ENCODE results near the gene TRAPPC6A.

Gene TRAPPC6A

DNA sequence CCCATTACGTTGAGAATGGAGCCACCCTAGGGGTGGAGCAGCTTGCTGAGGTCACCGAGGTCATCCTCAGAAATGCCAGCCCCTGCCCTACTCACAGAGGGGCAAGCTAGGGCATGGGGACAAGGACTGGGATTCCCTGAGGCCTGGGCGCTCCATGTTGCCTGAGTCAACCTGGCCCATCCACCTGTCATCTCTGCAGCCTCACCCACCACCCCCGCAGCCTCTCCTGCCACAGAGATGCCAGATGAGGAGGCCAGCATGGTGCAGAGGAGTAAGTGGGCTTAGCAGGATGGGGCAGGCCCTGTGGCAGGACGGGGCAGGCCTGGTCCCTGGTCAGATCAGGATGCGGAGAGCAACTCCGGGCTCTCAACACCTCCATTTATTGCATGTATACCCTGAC is 26.7 kb downstream of the TRAPPC6A start:
- Histone ChIP-seq H3K4me1 (ENCODE audit: insufficient read depth, low read length, severe bottlenecking) (no peaks in the 10 kb centered on the region), H3K4me3 (ENCODE audit: low read depth, low read length, poor library complexity, severe bottlenecking) (no peak overlapping the region), H3K27ac (ENCODE audit: low read depth, low read length, poor library complexity, severe bottlenecking) (no peak overlapping the region), H3K36me3 (ENCODE audit: insufficient read depth, low read length) (peaks cover 2% of the 10 kb centered on the region; the same call in 1 of the 2 replicates), H3F3A (ENCODE audit: insufficient read depth, low read length) (no peaks in the 10 kb centered on the region), H3K79me2 (ENCODE audit: insufficient read depth, low read length) (no peaks in the 10 kb centered on the region), H3K9me3 (ENCODE audit: low read length) (no peaks in the 10 kb centered on the region), H3K27me3 (ENCODE audit: insufficient read depth, low read length) (no peaks in the 10 kb centered on the region), H2AFZ (ENCODE audit: low read length) (no peak overlapping the region), H4K20me1 (ENCODE audit: insufficient read depth, low read length) (no peaks in the 10 kb centered on the region), H3K9me2 (ENCODE audit: low read depth, low read length) (no peaks in the 10 kb centered on the region), H3K4me2 (ENCODE audit: low read length) (no peak overlapping the region), H3K9ac (ENCODE audit: low read length) (no peak overlapping the region)
- no peak for TF ChIP-seq EZH2 (IDR thresholded peaks at IDR 0.05; ENCODE audit: borderline replicate concordance, low read length)
- TF ChIP-seq, protein P1, sequence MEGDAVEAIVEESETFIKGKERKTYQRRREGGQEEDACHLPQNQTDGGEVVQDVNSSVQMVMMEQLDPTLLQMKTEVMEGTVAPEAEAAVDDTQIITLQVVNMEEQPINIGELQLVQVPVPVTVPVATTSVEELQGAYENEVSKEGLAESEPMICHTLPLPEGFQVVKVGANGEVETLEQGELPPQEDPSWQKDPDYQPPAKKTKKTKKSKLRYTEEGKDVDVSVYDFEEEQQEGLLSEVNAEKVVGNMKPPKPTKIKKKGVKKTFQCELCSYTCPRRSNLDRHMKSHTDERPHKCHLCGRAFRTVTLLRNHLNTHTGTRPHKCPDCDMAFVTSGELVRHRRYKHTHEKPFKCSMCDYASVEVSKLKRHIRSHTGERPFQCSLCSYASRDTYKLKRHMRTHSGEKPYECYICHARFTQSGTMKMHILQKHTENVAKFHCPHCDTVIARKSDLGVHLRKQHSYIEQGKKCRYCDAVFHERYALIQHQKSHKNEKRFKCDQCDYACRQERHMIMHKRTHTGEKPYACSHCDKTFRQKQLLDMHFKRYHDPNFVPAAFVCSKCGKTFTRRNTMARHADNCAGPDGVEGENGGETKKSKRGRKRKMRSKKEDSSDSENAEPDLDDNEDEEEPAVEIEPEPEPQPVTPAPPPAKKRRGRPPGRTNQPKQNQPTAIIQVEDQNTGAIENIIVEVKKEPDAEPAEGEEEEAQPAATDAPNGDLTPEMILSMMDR (IDR thresholded peaks at IDR 0.05; ENCODE audit: low read length), result no peak

DNA sequence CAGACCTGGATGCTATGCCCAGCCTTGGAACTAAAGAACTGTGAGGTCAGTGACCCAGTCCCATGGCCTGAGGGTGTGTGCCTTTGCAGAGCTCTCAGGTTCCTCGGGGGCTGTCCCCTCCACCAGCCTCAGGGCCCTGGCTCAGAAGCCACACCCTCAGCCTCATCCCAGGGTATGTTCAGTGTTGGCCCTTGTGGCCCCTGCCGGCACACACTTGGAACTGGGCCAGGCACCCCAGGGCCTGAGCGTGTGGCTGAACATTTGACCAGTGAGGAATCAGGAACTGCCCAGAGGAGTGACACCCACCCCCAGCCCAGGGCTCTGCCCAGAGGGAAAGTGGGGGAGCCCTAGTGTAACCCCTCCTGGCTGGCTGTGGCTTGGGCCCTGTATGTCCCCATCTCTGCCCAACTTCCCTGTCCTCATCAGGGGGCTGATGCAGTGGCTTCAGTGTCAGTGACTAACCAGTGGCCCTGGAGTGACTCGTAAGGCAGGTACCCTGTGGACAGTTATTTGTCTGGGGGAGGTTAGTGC is 27.2 kb downstream of the TRAPPC6A start:
- Histone ChIP-seq H3K4me3 (ENCODE audit: low read depth, low read length, poor library complexity, severe bottlenecking) (no peak overlapping the region), H3K27me3 (ENCODE audit: insufficient read depth, low read length) (no peaks in the 10 kb centered on the region), H3K9me2 (ENCODE audit: low read depth, low read length) (no peaks in the 10 kb centered on the region), H3K9me3 (ENCODE audit: low read length) (no peaks in the 10 kb centered on the region), H3K36me3 (ENCODE audit: insufficient read depth, low read length) (peaks cover 5% of the 10 kb centered on the region; the same call in 1 of the 2 replicates), H3K27ac (ENCODE audit: low read depth, low read length, poor library complexity, severe bottlenecking) (no peak overlapping the region), H3K4me1 (ENCODE audit: insufficient read depth, low read length, severe bottlenecking) (no peaks in the 10 kb centered on the region), H3K4me2 (ENCODE audit: low read length) (no peak overlapping the region), H3K79me2 (ENCODE audit: insufficient read depth, low read length) (no peaks in the 10 kb centered on the region), H3K9ac (ENCODE audit: low read length) (no peak overlapping the region), H3F3A (ENCODE audit: insufficient read depth, low read length) (no peaks in the 10 kb centered on the region), H4K20me1 (ENCODE audit: insufficient read depth, low read length) (no peaks in the 10 kb centered on the region), H2AFZ (ENCODE audit: low read length) (no peak overlapping the region)
- TF ChIP-seq EZH2 (IDR thresholded peaks at IDR 0.05; ENCODE audit: borderline replicate concordance, low read length), result no peak
- TF ChIP-seq, protein P1 (IDR thresholded peaks at IDR 0.05; ENCODE audit: low read length), result no peak

DNA sequence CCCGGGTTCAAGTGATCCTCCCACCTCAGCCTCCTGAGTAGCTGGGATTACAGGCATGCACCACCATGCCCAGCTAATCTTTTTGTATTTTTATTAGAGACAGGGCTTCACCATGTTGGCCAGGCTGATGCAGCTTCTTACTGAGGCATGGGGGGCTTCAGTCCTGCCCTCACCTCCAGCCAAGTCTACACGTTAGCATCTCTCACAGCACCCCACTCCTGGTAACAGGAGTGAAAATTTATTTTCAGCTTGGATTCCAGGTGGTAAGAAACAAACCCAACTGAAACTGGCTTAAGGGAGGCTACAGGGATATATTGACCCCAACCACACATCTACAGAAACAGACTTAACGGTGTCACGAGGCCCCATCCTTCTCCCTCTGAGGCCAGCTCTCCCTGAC is 27.9 kb downstream of the TRAPPC6A start:
- H3K36me3 ChIP-seq (ENCODE audit: insufficient read depth, low read length), result peaks cover 7% of the 10 kb centered on the region; the same call in 1 of the 2 replicates
- no peak overlapping the region for H3K4me2 ChIP-seq (ENCODE audit: low read length)
- no peak overlapping the region for H2AFZ ChIP-seq (ENCODE audit: low read length)
- H3K27me3 ChIP-seq (ENCODE audit: insufficient read depth, low read length), result no peaks in the 10 kb centered on the region
- no peak overlapping the region for H3K9ac ChIP-seq (ENCODE audit: low read length)
- TF ChIP-seq EZH2 (IDR thresholded peaks at IDR 0.05; ENCODE audit: borderline replicate concordance, low read length), result no peak
- TF ChIP-seq, protein P1 (IDR thresholded peaks at IDR 0.05; ENCODE audit: low read length), result no peak
- H3K4me1 ChIP-seq (ENCODE audit: insufficient read depth, low read length, severe bottlenecking), result no peaks in the 10 kb centered on the region
- H3K4me3 ChIP-seq (ENCODE audit: low read depth, low read length, poor library complexity, severe bottlenecking), result no peak overlapping the region
- H3K27ac ChIP-seq (ENCODE audit: low read depth, low read length, poor library complexity, severe bottlenecking), result no peak overlapping the region
- no peaks in the 10 kb centered on the region for H3K79me2 ChIP-seq (ENCODE audit: insufficient read depth, low read length)
- no peaks in the 10 kb centered on the region for H3F3A ChIP-seq (ENCODE audit: insufficient read depth, low read length)
- no peaks in the 10 kb centered on the region for H4K20me1 ChIP-seq (ENCODE audit: insufficient read depth, low read length)
- H3K9me3 ChIP-seq (ENCODE audit: low read length), result no peaks in the 10 kb centered on the region
- no peaks in the 10 kb centered on the region for H3K9me2 ChIP-seq (ENCODE audit: low read depth, low read length)

All from OCI-LY1 (cell line).